Neural progenitor cell (in vitro differentiated cells): ENCODE measurements around the gene WWOX. TPM values are rescaled to one million over a fixed set of nuclear protein-coding genes. Genes with fewer than 3 reads are reported as not detected.

Source experiments
- DNase-seq: peaks from one replicate; pipeline ENCODE4 v3.0.0-alpha.2; 2016; ENCODE audit warnings: low spot score
- H2AFZ ChIP-seq: fragments of 200-600 bp; sonication (generic); replicated peaks from 2 replicates; pipeline ENCODE4 v1.6.1; 2016; ENCODE audit warnings: antibody characterized with exemption
- H3F3A ChIP-seq: fragments of 200-600 bp; sonication (generic); 2 replicates; pipeline ENCODE4 v1.6.1; 2016; ENCODE audit warnings: antibody characterized with exemption, low read depth
- H3K27ac ChIP-seq: fragments of 200-600 bp; sonication (generic); 2 replicates; pipeline ENCODE4 v1.5.1; 2016; ENCODE audit warnings: mild to moderate bottlenecking
- H3K27me3 ChIP-seq: fragments of 200-600 bp; sonication (generic); 2 replicates; pipeline ENCODE4 v1.6.1; 2016; ENCODE audit warnings: mild to moderate bottlenecking, moderate library complexity
- H3K36me3 ChIP-seq: fragments of 200-600 bp; sonication (generic); 2 replicates; pipeline ENCODE4 v1.5.1; 2016
- H3K4me1 ChIP-seq: fragments of 200-600 bp; sonication (generic); 2 replicates; pipeline ENCODE4 v1.6.1; 2016; ENCODE audit warnings: mixed run types
- H3K4me2 ChIP-seq: fragments of 200-600 bp; sonication (generic); 2 replicates; pipeline ENCODE4 v1.6.1; 2016
- H3K4me3 ChIP-seq: fragments of 200-600 bp; sonication (generic); 2 replicates; pipeline ENCODE4 v1.5.1; 2016
- H3K79me2 ChIP-seq: fragments of 200-600 bp; sonication (generic); 2 replicates; pipeline ENCODE4 v1.6.1; 2016; ENCODE audit warnings: low read depth
- H3K9ac ChIP-seq: fragments of 200-600 bp; sonication (generic); 2 replicates; pipeline ENCODE4 v1.6.1; 2016
- H3K9me3 ChIP-seq: fragments of 200-600 bp; sonication (generic); 2 replicates; pipeline ENCODE4 v1.5.1; 2016; ENCODE audit warnings: low read depth
- H4K20me1 ChIP-seq: fragments of 200-600 bp; sonication (generic); 2 replicates; pipeline ENCODE4 v1.6.1; 2016; ENCODE audit warnings: low read depth
- H3K27ac Mint-ChIP-seq: 3 replicates; pipeline ENCODE4 v1.8.0; 2021; ENCODE audit warnings: mixed read lengths
- H3K27me3 Mint-ChIP-seq: 2 replicates; pipeline ENCODE4 v1.8.0; 2022; ENCODE audit warnings: low read depth, mild to moderate bottlenecking, inconsistent platforms, moderate library complexity, mixed read lengths; ENCODE audit not compliant: insufficient read depth
- H3K36me3 Mint-ChIP-seq: 3 replicates; pipeline ENCODE4 v1.8.0; 2021; ENCODE audit warnings: mixed read lengths
- H3K4me1 Mint-ChIP-seq: 3 replicates; pipeline ENCODE4 v1.8.0; 2021; ENCODE audit warnings: mixed read lengths
- H3K4me3 Mint-ChIP-seq: 3 replicates; pipeline ENCODE4 v1.8.0; 2021; ENCODE audit warnings: mild to moderate bottlenecking, moderate library complexity, mixed read lengths
- H3K9me3 Mint-ChIP-seq: 3 replicates; pipeline ENCODE4 v1.8.0; 2020; ENCODE audit warnings: mixed read lengths
- EZH2 ChIP-seq: fragments of 200-600 bp; sonication (generic); IDR thresholded peaks from 2 replicates; pipeline ENCODE4 v1.6.1; 2017; ENCODE audit warnings: antibody characterized with exemption, mild to moderate bottlenecking, moderate library complexity
- EZH2phosphoT487 ChIP-seq: fragments of 200-600 bp; sonication (generic); IDR thresholded peaks from 2 replicates; pipeline ENCODE4 v1.6.1; 2017; ENCODE audit warnings: antibody characterized with exemption
- total RNA-seq: library from RNA; depleted of rRNA; stranded (reverse); fragments of >200 nt; gene quantifications from 2 replicates; pipeline ENCODE4 v1.2.3, GENCODE V29; 2015; ENCODE audit warnings: low replicate concordance
- TF ChIP-seq, protein P1 (sequence below): fragments of 200-600 bp; sonication (generic); IDR thresholded peaks from 2 replicates; pipeline ENCODE4 v1.5.1; 2017; ENCODE audit warnings: antibody characterized with exemption, mild to moderate bottlenecking

The WWOX gene
- total RNA-seq, 1 donor from 2014 or later = 63.7 TPM

DNA sequence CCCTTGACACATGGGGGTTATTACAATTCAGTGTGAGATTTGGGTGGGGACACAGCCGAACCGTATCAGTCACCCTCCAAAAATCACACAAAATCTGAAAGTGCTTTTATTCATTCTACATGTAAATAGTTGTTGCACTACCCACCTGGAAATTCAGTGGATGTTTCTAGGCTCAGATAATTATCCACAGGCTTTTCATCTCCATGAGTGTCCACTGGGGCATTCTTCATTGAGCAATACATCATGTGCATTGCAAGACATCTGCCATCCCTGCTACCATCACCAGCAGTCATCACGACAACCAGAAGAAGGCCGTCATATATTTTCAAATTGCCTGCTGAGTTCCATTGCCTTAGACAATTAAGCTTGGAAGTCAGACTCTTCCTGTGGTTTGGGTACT is 330.8 kb downstream of the WWOX start:
- no peak overlapping the region for H3K27ac ChIP-seq
- H3K79me2 ChIP-seq = no peaks in the 10 kb centered on the region
- no peaks in the 10 kb centered on the region for H3K27me3 ChIP-seq
- no peak overlapping the region for H3K27ac Mint-ChIP-seq
- no peaks in the 10 kb centered on the region for H3F3A ChIP-seq
- no peak overlapping the region for H3K4me3 Mint-ChIP-seq
- no peaks in the 10 kb centered on the region for H3K36me3 ChIP-seq
- no peak overlapping the region for H3K4me3 ChIP-seq
- peaks cover 11% of the 10 kb centered on the region for H3K36me3 Mint-ChIP-seq
- H2AFZ ChIP-seq = no peak overlapping the region
- peaks cover 2% of the 10 kb centered on the region for H3K9me3 Mint-ChIP-seq
- H3K9ac ChIP-seq = no peak overlapping the region
- DNase-seq = no peak
- no peaks in the 10 kb centered on the region for H3K9me3 ChIP-seq
- no peak overlapping the region for H3K4me2 ChIP-seq
- TF ChIP-seq, protein P1, sequence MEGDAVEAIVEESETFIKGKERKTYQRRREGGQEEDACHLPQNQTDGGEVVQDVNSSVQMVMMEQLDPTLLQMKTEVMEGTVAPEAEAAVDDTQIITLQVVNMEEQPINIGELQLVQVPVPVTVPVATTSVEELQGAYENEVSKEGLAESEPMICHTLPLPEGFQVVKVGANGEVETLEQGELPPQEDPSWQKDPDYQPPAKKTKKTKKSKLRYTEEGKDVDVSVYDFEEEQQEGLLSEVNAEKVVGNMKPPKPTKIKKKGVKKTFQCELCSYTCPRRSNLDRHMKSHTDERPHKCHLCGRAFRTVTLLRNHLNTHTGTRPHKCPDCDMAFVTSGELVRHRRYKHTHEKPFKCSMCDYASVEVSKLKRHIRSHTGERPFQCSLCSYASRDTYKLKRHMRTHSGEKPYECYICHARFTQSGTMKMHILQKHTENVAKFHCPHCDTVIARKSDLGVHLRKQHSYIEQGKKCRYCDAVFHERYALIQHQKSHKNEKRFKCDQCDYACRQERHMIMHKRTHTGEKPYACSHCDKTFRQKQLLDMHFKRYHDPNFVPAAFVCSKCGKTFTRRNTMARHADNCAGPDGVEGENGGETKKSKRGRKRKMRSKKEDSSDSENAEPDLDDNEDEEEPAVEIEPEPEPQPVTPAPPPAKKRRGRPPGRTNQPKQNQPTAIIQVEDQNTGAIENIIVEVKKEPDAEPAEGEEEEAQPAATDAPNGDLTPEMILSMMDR = no peak
- TF ChIP-seq EZH2phosphoT487 (no peak), EZH2 (no peak)
- peaks cover 4% of the 10 kb centered on the region for H3K4me1 Mint-ChIP-seq
- no peaks in the 10 kb centered on the region for H3K4me1 ChIP-seq
- no peaks in the 10 kb centered on the region for H4K20me1 ChIP-seq
- H3K27me3 Mint-ChIP-seq = no peaks in the 10 kb centered on the region

DNA sequence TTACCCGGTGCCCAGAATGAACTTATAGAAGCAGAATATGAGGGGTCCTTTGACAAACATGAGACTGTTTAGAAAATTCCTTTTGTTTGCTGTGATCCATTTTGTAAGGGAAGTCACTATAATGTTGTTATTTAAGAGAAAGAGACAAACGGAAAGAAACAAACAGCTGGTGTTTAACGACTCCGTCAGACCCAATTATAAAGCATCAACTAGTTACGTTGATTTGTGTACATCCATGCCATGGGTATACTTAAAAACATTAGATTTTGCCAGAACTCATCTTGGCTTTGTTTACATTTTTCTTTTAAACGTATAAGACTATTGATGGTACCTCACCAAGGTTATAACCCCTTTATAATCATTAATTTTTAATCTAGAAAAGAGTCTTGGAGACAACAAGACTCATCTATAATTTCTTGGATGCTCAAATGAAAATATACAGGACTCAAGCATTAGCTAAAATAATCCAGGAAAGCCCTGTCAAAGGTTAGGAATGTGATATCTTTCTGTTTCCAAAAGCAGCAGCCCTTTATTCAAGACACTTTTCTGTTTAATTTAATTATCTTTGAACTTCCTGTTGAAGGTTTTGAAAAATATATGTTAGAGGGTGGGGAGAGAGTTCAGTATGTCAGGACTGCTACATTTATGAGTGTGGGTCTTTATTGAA is 331.7 kb downstream of the WWOX start:
- Histone ChIP-seq H3K4me1 (no peaks in the 10 kb centered on the region), H4K20me1 (no peaks in the 10 kb centered on the region), H3K9me3 (no peaks in the 10 kb centered on the region), H3K9ac (no peak overlapping the region), H3K27ac (no peak overlapping the region), H3F3A (no peaks in the 10 kb centered on the region), H3K4me2 (no peak overlapping the region), H3K27me3 (no peaks in the 10 kb centered on the region), H3K79me2 (no peaks in the 10 kb centered on the region), H3K4me3 (no peak overlapping the region), H3K36me3 (no peaks in the 10 kb centered on the region), H2AFZ (no peak overlapping the region)
- Mint-ChIP-seq H3K27ac (no peak overlapping the region), H3K4me3 (no peak overlapping the region), H3K36me3 (peaks cover 11% of the 10 kb centered on the region), H3K9me3 (peaks cover 2% of the 10 kb centered on the region), H3K27me3 (no peaks in the 10 kb centered on the region), H3K4me1 (peaks cover 4% of the 10 kb centered on the region)
- TF ChIP-seq EZH2 (no peak), EZH2phosphoT487 (no peak)
- TF ChIP-seq, protein P1 = no peak
- no peak for DNase-seq

DNA sequence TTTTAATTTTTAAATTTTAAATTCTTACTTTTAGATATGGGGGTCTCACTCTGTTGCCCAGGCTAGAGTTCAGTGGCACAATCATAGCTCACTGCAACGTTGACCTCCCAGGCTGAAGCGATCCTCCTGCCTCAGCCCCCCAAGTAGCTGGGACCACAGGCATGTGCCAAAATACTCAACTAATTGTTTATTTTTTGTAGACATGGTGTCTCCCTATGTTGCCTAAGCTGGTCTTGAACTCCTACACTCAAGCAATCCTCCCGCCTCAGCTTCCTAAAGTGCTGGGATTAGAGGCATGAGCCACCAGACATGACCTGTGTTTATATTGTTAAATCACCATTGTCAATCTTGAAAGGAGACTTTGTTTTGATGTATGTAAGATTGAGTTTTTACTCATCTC is 332.2 kb downstream of the WWOX start:
- no peaks in the 10 kb centered on the region for H3K4me1 ChIP-seq
- Mint-ChIP-seq H3K4me3 (no peak overlapping the region), H3K27ac (no peak overlapping the region)

More for the DNA sequence above, 332.2 kb downstream of the WWOX start:
- Histone ChIP-seq H2AFZ (no peak overlapping the region), H3F3A (no peaks in the 10 kb centered on the region), H3K27me3 (no peaks in the 10 kb centered on the region), H3K4me2 (no peak overlapping the region), H3K36me3 (no peaks in the 10 kb centered on the region), H3K79me2 (no peaks in the 10 kb centered on the region), H4K20me1 (no peaks in the 10 kb centered on the region), H3K27ac (no peak overlapping the region), H3K4me3 (no peak overlapping the region), H3K9me3 (no peaks in the 10 kb centered on the region), H3K9ac (no peak overlapping the region)
- Mint-ChIP-seq H3K27me3 (no peaks in the 10 kb centered on the region), H3K4me1 (peaks cover 4% of the 10 kb centered on the region), H3K9me3 (peaks cover 2% of the 10 kb centered on the region), H3K36me3 (peaks cover 11% of the 10 kb centered on the region)
- DNase-seq = no peak
- TF ChIP-seq EZH2 (no peak), EZH2phosphoT487 (no peak)
- TF ChIP-seq, protein P1 = no peak
